Activated T-cell treated with anti-CD3 and anti-CD28 coated beads for 4 hours (primary cell): ENCODE results near the gene ADRA2B.
"Not testable (repeated sequence)": the region's sequence is repeated elsewhere in the genome, so short reads cannot be mapped to it uniquely, and the experiment has no call there.

Experiments
- DNase-seq: peaks from one replicate; pipeline ENCODE4 v3.0.0-alpha.2; 2020

Gene ADRA2B

GRCh38 chr2:96065381-96065930 lies 50.9 kb downstream of the ADRA2B start:
- DNase-seq: no peak

- DNase-seq: not testable (repeated sequence)
These were observed 51.6 kb downstream of the ADRA2B start for GRCh38 chr2:96064760-96065159.

GRCh38 chr2:96064047-96064675 lies 52.2 kb downstream of the ADRA2B start:
- DNase-seq: not testable (repeated sequence)

GRCh38 chr2:96063116-96063899 lies 53.1 kb downstream of the ADRA2B start:
- DNase-seq: not testable (repeated sequence)
